Upper lobe of left lung (tissue), 4 donors: ENCODE measurements around the gene GSAP.
A peak's percentile ranks its signal among the peaks of the same experiment; 100 is the strongest.

Experiments used
- CTCF ChIP-seq, 6 experiments: fragments of 450-650 bp in 4 of 6; fragments of 200-600 bp in 2 of 6; sonication (generic) in 2 of 6; IDR thresholded peaks; one replicate each; pipeline ENCODE4 v1.5.1; 2016 to 2019; ENCODE audit warnings: antibody characterized with exemption in 6 of 6
- EP300 ChIP-seq, 4 donors: sonication (generic); formaldehyde crosslinking; IDR thresholded peaks; one replicate each; pipeline ENCODE4 v1.5.1; 2017; ENCODE audit warnings: antibody characterized with exemption in 4 of 4, control low read depth in 2 of 4
- POLR2A ChIP-seq, 4 donors: fragments of 450-650 bp; IDR thresholded peaks; one replicate each; pipeline ENCODE4 v1.5.1; 2016 to 2017; ENCODE audit warnings: antibody characterized with exemption in 4 of 4, mild to moderate bottlenecking in 2 of 4
- POLR2AphosphoS5 ChIP-seq, 2 donors: sonication (generic); formaldehyde crosslinking; IDR thresholded peaks; one replicate each; pipeline ENCODE4 v1.5.1; 2017; ENCODE audit warnings: antibody characterized with exemption in 2 of 2

- no peak for TF ChIP-seq CTCF (IDR thresholded peaks at IDR 0.05)
- no peak for TF ChIP-seq POLR2AphosphoS5 (IDR thresholded peaks at IDR 0.05)
- TF ChIP-seq POLR2A (IDR thresholded peaks at IDR 0.05), result no peak
- peak in 1 of 4 donors; percentile 44 for TF ChIP-seq EP300 (IDR thresholded peaks at IDR 0.05)
Observed at GRCh38 chr7:77271766-77272165, 144.4 kb downstream of the GSAP start.
